Suppressor macrophage treated with lipopolysaccharide for 1 hour (primary cell): ENCODE measurements around the gene LITAF.
"Not testable (repeated sequence)": the region's sequence is repeated elsewhere in the genome, so short reads cannot be mapped to it uniquely, and the experiment has no call there.

ENCODE experiments used
- DNase-seq, 3 donors: peaks; one replicate each; pipeline ENCODE4 v3.0.0-alpha.2; 2020 to 2022

LITAF gene

DNA sequence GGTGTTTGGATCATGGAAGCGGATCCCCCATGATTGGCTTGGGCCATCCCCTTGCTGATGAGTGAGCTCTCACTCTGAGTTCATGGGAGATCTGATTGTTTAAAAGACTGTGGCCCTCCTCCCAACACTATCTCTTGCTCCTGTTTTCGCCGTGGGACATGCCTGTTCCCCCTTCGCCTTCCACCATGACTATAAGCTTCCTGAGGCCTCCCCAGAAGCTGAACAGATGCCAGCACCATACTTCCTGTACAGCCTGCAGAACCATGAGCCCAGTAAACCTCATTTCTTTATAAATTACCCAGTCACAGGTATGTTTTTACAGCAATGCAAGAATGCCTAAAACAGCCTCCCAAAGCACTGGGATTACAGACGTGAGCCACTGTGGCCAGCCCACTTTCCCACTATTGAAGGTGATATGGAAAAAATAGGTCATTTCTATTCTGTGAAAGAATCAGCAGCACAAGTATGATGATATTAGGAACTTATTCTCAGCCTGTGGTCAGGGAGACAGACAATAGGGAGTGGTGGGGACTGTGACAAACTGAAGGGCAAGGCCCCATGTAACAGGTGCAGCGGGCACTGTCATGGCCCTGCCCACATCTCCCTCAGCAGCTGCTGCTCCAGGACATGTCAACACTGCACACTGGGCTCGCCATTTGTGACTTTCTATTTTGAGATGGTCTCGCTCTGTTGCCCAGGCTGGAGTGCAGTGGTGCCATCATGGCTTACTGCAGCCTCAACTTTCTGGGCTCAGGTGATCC is 33.7 kb upstream of the LITAF start:
- no peak for DNase-seq

DNA sequence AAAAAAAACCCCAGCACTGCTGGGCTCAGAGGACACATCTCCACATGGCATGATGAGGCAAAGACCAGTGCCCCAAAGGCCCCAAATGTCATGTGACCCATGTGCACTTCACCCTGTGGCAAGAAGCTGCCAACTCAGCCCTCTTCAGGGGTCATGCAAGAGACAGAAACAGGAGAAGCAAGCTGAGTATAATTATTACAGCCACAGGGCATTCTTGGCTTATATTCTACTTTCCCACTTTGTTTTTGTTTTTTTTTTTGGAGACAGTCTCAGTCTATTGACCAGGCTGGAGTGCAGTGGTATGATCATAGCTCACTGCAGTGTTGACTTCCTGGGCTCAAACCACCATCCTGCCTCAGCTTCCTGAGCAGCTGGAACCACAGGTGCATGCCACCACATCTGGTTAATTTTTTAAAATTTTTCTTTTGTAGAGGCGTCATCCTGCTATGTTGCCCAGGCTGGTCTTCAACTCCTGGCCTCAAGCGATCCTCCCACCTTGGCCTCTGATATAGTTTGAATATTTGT is 32.7 kb upstream of the LITAF start:
- peak; percentile 90 to 96 (median 90) for DNase-seq

GRCh38 chr16:11618107-11618717 is 31.5 kb upstream of the LITAF start:
- DNase-seq: no peak

- no peak for DNase-seq
These were observed 29.2 kb upstream of the LITAF start for GRCh38 chr16:11615748-11616447.

DNA sequence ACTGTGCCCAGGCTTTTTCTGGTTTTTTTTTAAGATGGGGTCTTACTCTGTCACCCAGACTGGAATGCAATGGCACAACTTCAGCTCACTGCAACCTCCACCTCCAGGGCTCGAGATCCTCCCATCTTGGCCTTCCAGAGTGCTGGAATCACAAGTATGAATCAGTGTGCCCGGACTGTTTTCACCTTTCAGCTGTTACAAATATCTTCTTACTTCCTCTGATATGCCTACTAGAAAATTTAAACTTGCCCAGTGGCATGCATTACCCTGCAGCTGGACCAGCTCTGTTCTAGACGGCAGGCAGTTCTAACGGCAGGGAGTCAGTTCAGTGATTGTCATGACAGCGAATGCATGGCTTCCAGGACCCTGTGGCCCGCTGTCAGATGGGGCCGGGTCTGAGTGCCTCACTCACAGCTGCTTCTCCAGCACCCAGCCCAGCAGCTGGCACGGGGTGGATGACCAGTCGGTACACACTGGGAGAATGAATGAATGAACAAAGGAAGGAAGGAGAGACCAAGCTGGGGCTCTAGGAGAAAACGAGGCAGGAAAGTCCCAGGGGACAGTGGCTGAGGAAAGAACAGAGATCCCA is 28.0 kb upstream of the LITAF start:
- DNase-seq: no peak

GRCh38 chr16:11613381-11614303 is 26.9 kb upstream of the LITAF start:
- peak; percentile 76 to 93 (median 89) for DNase-seq

- peak in 1 of 3 donors; percentile 57 for DNase-seq
These were observed 25.9 kb upstream of the LITAF start for GRCh38 chr16:11612665-11613025.

- DNase-seq: peak in 2 of 3 donors; percentile 64 to 89
These were observed 25.3 kb upstream of the LITAF start for GRCh38 chr16:11611871-11612664.

DNA sequence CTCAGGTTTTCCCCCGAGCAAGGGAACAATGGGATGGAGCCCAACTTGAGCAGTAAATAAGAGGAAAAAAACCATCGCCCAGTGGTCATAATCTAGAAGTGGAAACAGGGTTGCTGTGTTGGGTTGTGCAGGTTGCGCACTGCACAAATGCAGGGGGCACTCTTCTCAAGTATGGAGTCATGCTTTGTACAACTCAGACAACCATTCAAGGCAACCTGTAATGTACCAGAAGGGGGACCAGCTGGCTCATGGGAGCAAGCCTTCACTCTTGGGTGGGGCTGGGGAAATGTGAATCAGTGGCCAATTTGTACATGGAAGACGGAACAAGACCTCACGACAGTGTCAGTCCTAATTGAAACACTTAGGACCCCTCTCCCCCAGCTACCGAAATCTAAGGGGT is 23.9 kb upstream of the LITAF start:
- DNase-seq: peak in 2 of 3 donors; percentile 50 to 59

- no peak for DNase-seq
These were observed 23.4 kb upstream of the LITAF start for GRCh38 chr16:11610121-11610505.

GRCh38 chr16:11609474-11610120 is 22.9 kb upstream of the LITAF start:
- peak in 1 of 3 donors; percentile 17 for DNase-seq

- no peak for DNase-seq
These were observed 19.2 kb upstream of the LITAF start for GRCh38 chr16:11605891-11606290.

- peak in 1 of 3 donors; percentile 17 for DNase-seq
These were observed 18.8 kb upstream of the LITAF start for GRCh38 chr16:11605564-11605886.

DNA sequence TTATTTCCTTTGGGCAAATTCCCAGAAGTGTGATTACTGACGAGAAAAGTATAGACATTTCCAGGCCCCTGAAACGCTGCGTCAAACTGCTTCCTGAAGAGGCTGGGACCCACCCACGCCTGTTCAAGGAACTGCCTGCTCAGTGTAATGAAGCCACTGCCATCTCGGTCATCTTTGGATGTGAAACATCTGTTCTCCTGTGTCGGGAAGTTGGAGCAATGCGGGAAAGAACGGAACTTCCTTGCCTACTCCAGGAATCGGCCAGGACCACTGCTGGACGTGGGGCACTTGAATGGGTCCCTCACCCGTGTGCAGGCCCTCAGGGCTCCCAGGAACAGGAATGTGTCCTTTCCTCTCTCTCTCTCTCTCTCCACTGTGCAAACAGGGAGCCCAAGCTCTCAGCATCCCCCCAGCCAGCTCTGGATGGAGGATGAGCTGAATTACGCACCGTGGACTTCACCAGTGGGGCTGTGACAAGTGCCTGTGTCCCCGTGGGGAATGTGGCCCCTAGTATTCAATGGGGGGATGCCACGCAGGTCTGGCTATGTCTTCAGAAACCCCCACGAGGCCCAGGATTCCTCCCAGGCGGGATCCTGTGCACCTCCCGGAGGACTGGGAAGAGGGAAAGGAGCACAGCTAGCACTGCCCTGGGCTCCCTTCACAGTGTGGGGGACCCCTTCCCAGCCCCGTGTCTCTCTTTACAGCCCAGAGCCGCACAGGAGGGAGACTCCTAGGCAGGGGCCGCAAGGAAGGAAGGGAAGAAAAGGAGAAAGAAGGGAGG is 18.3 kb upstream of the LITAF start:
- peak; percentile 92 to 99 (median 95) for DNase-seq

DNA sequence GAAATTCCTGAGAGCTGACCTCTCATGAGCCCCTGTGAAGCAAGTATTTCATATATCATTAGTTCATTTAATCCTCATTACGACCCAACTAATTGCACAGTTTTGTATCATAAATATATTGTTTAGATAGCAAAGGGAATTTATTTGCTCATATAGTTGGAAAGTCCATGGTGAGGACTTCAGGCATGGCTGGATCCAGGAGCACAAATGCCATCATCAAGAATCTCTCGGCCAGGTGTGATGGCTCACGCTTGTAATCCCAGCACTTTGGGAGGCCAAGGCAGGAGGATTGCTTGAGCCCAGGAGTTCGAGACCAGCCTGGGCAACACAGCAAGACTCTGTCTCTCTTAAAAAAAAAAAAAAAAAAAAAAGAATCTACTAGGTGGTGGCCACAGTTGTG is 17.6 kb upstream of the LITAF start:
- not testable (repeated sequence) for DNase-seq

DNA sequence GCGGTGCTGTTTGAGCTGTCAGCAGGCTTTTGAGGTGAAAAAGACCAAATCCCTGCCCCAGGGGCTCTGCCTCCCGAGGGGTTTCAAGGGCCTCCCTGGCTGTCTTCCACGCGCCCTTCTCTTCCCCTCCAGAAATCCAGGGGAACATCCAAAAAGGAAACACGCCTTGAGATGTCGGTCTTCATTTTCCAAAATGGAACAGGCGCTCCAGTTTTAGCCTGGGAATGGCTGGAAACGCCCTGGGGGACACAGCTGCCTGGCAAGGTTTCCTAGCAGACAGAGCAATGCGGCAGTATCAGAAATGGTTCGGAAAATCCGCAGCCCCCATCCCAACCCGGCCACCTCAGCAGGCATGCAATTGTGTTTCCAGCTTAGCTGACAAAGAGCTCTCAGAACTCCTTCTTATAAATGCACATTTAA is 16.6 kb upstream of the LITAF start:
- peak in 1 of 3 donors; percentile 17 for DNase-seq

DNA sequence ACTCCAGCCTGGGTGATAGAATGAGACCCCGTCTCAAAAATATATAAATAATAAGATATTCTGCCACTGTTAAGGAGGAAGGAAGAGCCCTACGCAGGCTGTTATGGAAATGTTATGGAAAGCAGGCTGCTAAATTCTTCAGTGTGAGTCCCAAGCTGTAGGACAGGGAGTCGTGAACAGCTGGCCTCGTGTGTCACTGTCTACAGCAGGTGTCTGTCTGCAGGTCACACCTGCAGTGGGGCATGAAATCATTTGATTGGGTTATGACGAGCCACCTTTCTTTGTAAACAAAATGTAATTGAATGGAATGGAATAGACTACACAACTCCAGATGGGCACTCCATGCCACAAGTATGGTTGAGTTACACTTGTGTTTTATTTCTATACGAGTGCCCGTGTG is 15.6 kb upstream of the LITAF start:
- no peak for DNase-seq

DNA sequence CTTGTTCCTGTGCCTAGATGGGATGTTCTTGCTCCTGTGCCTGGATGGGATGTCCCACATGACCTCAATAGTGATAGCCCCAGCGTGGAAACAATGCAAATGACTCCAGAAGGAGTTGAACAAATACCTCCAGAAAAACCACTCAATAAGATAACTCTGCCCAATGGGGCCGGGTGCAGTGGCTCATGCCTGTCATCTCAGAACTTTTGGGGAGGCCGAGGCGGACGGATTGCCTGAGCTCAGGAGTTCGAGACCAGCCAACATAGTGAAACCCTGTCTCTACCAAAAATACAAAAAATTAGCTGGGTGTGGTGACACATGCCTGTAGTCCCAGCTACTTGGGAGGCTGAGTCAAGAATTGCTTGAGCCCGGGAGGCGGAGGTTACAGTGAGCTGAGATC is 15.2 kb upstream of the LITAF start:
- DNase-seq: no peak

GRCh38 chr16:11601425-11601824 is 14.7 kb upstream of the LITAF start:
- no peak for DNase-seq

DNA sequence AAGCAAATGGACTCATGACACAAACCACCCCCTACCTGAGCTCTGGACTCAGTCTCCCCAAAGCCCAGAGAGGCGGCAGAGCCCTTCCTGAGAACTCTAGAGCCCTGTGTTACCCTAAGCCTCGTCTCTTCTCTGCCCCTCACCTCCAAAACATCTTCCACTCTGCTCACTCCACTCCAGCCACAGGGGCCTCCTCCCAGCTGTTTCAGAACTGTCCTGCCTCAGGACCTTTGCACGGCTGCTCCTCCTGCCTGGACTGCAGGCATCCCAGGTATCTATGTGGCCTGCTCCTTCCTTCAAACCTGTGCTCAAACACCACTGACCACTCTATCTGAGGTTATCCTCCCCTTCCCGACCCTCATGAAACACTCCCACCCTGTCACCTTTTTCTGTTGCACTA is 12.9 kb upstream of the LITAF start:
- DNase-seq: no peak
